GM23248 (cell line): Measurements from ENCODE around the gene SUSD5.

ENCODE experiments used
- EZH2 ChIP-seq: fragments of 200-600 bp; sonication (generic); IDR thresholded peaks from 2 replicates; pipeline ENCODE4 v1.6.1; 2018; ENCODE audit warnings: antibody characterized with exemption, mild to moderate bottlenecking; ENCODE audit not compliant: insufficient read depth, poor library complexity, severe bottlenecking
- EZH2phosphoT487 ChIP-seq: fragments of 200-600 bp; sonication (generic); IDR thresholded peaks from 2 replicates; pipeline ENCODE4 v1.6.1; 2018; ENCODE audit warnings: antibody characterized with exemption, moderate library complexity, mild to moderate bottlenecking, low read depth; ENCODE audit not compliant: insufficient read depth

DNA sequence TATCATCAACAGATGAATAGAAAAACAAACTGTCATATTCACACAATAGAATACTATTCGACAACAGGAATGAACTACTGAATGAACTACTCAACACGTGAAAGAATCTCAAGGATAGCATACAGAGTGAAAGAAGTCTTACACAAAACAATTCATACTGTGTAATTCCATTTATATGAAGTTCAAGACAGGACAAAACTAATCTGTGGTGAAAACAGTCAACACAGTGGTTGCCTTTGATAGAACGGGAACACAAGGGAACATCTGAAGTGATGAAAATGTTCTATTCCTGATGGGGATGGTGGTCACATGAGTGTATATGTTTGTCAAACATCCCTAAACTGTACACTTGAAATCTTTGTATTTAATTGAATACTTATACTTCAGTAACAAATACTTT is 2.6 kb upstream of the SUSD5 start:
- TF ChIP-seq EZH2 (no peak), EZH2phosphoT487 (no peak)
